Measurements from ENCODE around the gene ADPRH.

DNA sequence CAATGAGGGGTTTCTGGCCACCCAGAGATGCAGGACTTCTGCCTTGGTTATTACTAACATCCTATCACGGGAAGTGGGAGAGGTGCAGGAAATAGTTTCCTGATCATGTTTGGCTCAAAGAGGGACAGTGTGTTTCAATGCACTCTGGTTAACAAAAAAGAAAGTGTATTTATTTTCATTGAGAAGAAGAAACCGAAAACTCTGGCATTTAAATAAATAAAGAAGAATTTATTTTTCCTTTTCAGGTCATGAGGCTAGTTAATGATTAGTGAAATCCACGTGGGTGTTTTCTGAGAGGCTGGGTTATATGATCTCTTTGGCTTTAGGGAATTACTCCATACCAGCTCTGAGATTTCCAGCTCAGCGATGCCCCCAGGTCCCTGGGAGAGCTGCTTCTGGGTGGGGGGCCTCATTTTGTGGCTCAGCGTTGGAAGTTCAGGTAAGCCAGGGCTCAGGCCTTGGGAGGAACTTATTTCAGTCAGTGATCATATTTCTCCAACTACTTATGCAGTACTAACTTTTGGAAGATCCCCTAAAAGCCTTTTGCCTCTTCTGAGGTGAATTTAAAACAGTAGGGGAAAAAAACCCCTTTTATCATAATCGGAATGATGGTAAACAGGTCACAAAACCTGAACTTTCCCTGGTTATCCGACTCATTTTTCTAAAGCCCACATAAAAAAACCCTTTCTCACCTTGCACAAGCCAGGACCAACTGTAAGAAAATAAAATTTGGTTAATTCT, 18.4 kb downstream of the ADPRH start, which contains the start of gene PLA1A:
- TF ChIP-seq, protein P1, sequence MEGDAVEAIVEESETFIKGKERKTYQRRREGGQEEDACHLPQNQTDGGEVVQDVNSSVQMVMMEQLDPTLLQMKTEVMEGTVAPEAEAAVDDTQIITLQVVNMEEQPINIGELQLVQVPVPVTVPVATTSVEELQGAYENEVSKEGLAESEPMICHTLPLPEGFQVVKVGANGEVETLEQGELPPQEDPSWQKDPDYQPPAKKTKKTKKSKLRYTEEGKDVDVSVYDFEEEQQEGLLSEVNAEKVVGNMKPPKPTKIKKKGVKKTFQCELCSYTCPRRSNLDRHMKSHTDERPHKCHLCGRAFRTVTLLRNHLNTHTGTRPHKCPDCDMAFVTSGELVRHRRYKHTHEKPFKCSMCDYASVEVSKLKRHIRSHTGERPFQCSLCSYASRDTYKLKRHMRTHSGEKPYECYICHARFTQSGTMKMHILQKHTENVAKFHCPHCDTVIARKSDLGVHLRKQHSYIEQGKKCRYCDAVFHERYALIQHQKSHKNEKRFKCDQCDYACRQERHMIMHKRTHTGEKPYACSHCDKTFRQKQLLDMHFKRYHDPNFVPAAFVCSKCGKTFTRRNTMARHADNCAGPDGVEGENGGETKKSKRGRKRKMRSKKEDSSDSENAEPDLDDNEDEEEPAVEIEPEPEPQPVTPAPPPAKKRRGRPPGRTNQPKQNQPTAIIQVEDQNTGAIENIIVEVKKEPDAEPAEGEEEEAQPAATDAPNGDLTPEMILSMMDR (IDR thresholded peaks at IDR 0.05): no peak
- TF ChIP-seq ZFX (IDR thresholded peaks at IDR 0.05; ENCODE audit: borderline replicate concordance): no peak
